GM23338 (cell line): ENCODE results near the gene C19orf47. TPM values are rescaled to one million over a fixed set of nuclear protein-coding genes. Genes with fewer than 3 reads are reported as not detected.

Experiments used
- ATAC-seq: fragments of 200-7000 bp; cut with Tn5 transposase; 3 replicates; pipeline ENCODE4 v1.9.1; 2020
- DNase-seq: peaks from one replicate; pipeline ENCODE4 v3.0.0-alpha.2; 2015; ENCODE audit warnings: low spot score
- H2AFZ ChIP-seq: fragments of 200-600 bp; sonication (generic); 2 replicates; pipeline ENCODE4 v1.8.0; 2016; ENCODE audit warnings: antibody characterized with exemption, mild to moderate bottlenecking, moderate library complexity
- H3F3A ChIP-seq: fragments of 200-600 bp; sonication (generic); replicated peaks from 2 replicates; pipeline ENCODE4 v1.8.0; 2017; ENCODE audit warnings: antibody characterized with exemption, mixed run types, low read depth
- H3K27ac ChIP-seq: fragments of 200-600 bp; sonication (generic); 2 replicates; pipeline ENCODE4 v1.6.1; 2016; ENCODE audit warnings: low read depth
- H3K27me3 ChIP-seq: fragments of 200-600 bp; sonication (generic); 2 replicates; pipeline ENCODE4 v1.8.0; 2016; ENCODE audit warnings: mild to moderate bottlenecking, mixed run types, moderate library complexity; ENCODE audit not compliant: insufficient read depth
- H3K36me3 ChIP-seq: fragments of 200-600 bp; sonication (generic); 2 replicates; pipeline ENCODE4 v1.8.0; 2016; ENCODE audit warnings: mild to moderate bottlenecking; ENCODE audit not compliant: insufficient read depth
- H3K4me1 ChIP-seq: fragments of 200-600 bp; sonication (generic); 2 replicates; pipeline ENCODE4 v1.8.0; 2016; ENCODE audit warnings: mild to moderate bottlenecking, moderate library complexity; ENCODE audit not compliant: insufficient read depth
- H3K4me2 ChIP-seq: fragments of 200-600 bp; sonication (generic); 2 replicates; pipeline ENCODE4 v1.7.1; 2017; ENCODE audit warnings: mixed run types
- H3K4me3 ChIP-seq: fragments of 200-600 bp; sonication (generic); 2 replicates; pipeline ENCODE4 v1.6.1; 2016; ENCODE audit warnings: mixed run types
- H3K79me2 ChIP-seq: fragments of 200-600 bp; sonication (generic); replicated peaks from 2 replicates; pipeline ENCODE4 v1.8.0; 2017; ENCODE audit warnings: mild to moderate bottlenecking; ENCODE audit not compliant: insufficient read depth
- H3K9me2 ChIP-seq: fragments of 200-600 bp; sonication (generic); 2 replicates; pipeline ENCODE4 v1.8.0; 2017; ENCODE audit not compliant: insufficient read depth
- H4K20me1 ChIP-seq: fragments of 200-600 bp; sonication (generic); replicated peaks from 2 replicates; pipeline ENCODE4 v1.8.0; 2017; ENCODE audit warnings: mild to moderate bottlenecking; ENCODE audit not compliant: insufficient read depth
- H3K27ac Mint-ChIP-seq: 2 replicates; pipeline ENCODE4 v1.8.0; 2020; ENCODE audit warnings: inconsistent platforms, mild to moderate bottlenecking, moderate library complexity, mixed read lengths
- H3K27me3 Mint-ChIP-seq: 3 replicates; pipeline ENCODE4 v1.8.0; 2022; ENCODE audit warnings: low read depth, mild to moderate bottlenecking, moderate library complexity, mixed read lengths, inconsistent platforms; ENCODE audit not compliant: insufficient read depth, poor library complexity
- H3K36me3 Mint-ChIP-seq: 3 replicates; pipeline ENCODE4 v1.8.0; 2021; ENCODE audit warnings: low read depth, mild to moderate bottlenecking, inconsistent platforms, moderate library complexity, mixed read lengths
- H3K4me1 Mint-ChIP-seq: 3 replicates; pipeline ENCODE4 v1.8.0; 2020; ENCODE audit warnings: mild to moderate bottlenecking, inconsistent platforms, mixed read lengths
- H3K4me3 Mint-ChIP-seq: 3 replicates; pipeline ENCODE4 v1.8.0; 2021; ENCODE audit warnings: moderate library complexity, mild to moderate bottlenecking, inconsistent platforms, mixed read lengths
- H3K9me3 Mint-ChIP-seq: 3 replicates; pipeline ENCODE4 v1.8.0; 2020; ENCODE audit warnings: moderate library complexity, mild to moderate bottlenecking, inconsistent platforms, mixed read lengths
- CREB1 ChIP-seq: fragments of 250-450 bp; sonication (Bioruptor Pico); IDR thresholded peaks from 2 replicates; pipeline ENCODE4 v1.5.0; 2020; ENCODE audit warnings: low read depth, mild to moderate bottlenecking, moderate library complexity
- JUNB ChIP-seq: IDR thresholded peaks from one replicate; pipeline ENCODE4 v1.6.1; 2016; ENCODE audit warnings: antibody characterized with exemption; ENCODE audit not compliant: unreplicated experiment
- POLR2AphosphoS5 ChIP-seq: IDR thresholded peaks from 2 replicates; pipeline ENCODE4 v1.6.1; 2016; ENCODE audit warnings: antibody characterized with exemption, low read depth
- ZNF114 ChIP-seq: fragments of 250-450 bp; sonication (Bioruptor Pico); IDR thresholded peaks from 2 replicates; pipeline ENCODE4 v1.5.0; 2020; ENCODE audit warnings: mild to moderate bottlenecking, moderate library complexity
- polyA plus RNA-seq: library from polyadenylated mRNA; unstranded; fragments of >200 nt; fragmentation: Nextera tagmentation; extraction: Ambion mirVana; gene quantifications from 2 replicates; pipeline ENCODE4 v1.2.1, GENCODE V29; 2016
- total RNA-seq: library from RNA; depleted of rRNA; stranded (reverse); fragments of >200 nt; shearing (Covaris generic); gene quantifications from 2 replicates; pipeline ENCODE4 v1.2.3, GENCODE V29; 2014
- TF ChIP-seq, protein P1 (sequence below): fragments of 250-450 bp; sonication (Bioruptor Pico); IDR thresholded peaks from 2 replicates; pipeline ENCODE4 v1.5.0; 2020; ENCODE audit warnings: mild to moderate bottlenecking, moderate library complexity

The C19orf47 gene
- total and polyA plus RNA-seq, 2 experiments from 2014 or later, result 13.1 to 26.6 TPM

DNA sequence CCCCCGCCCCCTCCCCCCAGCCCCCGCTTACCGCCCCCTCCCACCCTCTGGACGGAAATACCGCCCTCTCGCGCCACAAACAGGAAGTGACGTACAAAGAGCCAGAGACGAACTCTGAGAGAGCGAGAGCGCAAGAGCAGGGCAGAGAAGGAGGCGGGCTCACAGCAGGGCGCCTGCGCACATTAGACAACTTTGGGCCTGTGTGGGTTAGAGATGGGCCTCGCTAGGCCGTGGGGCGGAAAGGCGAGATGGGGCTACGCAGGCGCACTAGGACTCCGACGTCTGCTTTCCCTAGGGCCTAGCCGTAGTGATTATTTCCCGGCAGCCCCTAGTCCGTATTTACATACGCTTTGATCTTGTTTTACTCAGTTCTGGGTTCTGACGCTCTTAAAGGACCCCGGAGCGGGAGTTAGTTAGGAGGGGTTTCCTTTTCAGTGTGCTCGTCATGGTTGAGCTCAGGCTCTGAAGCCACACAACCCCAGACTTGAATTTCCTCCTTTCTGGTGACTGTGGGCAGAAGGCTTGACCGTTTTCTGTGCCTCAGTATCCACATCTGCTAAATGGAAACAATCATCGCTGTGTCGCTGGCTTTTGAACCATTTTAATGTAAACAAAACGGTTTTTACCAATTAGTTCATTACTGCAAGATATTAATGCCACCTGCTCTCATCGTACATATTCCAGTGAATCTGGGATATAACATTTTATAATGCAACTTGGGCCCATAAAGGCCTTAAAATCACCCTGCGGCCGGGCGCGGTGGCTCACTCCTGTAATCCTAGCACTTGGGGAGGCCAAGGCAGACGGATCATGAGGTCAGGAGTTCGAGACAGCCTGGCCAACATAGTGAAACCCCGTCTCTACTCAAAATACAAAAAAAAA lies 62.6 kb downstream of the C19orf47 start (continued):
- TF ChIP-seq, protein P1, sequence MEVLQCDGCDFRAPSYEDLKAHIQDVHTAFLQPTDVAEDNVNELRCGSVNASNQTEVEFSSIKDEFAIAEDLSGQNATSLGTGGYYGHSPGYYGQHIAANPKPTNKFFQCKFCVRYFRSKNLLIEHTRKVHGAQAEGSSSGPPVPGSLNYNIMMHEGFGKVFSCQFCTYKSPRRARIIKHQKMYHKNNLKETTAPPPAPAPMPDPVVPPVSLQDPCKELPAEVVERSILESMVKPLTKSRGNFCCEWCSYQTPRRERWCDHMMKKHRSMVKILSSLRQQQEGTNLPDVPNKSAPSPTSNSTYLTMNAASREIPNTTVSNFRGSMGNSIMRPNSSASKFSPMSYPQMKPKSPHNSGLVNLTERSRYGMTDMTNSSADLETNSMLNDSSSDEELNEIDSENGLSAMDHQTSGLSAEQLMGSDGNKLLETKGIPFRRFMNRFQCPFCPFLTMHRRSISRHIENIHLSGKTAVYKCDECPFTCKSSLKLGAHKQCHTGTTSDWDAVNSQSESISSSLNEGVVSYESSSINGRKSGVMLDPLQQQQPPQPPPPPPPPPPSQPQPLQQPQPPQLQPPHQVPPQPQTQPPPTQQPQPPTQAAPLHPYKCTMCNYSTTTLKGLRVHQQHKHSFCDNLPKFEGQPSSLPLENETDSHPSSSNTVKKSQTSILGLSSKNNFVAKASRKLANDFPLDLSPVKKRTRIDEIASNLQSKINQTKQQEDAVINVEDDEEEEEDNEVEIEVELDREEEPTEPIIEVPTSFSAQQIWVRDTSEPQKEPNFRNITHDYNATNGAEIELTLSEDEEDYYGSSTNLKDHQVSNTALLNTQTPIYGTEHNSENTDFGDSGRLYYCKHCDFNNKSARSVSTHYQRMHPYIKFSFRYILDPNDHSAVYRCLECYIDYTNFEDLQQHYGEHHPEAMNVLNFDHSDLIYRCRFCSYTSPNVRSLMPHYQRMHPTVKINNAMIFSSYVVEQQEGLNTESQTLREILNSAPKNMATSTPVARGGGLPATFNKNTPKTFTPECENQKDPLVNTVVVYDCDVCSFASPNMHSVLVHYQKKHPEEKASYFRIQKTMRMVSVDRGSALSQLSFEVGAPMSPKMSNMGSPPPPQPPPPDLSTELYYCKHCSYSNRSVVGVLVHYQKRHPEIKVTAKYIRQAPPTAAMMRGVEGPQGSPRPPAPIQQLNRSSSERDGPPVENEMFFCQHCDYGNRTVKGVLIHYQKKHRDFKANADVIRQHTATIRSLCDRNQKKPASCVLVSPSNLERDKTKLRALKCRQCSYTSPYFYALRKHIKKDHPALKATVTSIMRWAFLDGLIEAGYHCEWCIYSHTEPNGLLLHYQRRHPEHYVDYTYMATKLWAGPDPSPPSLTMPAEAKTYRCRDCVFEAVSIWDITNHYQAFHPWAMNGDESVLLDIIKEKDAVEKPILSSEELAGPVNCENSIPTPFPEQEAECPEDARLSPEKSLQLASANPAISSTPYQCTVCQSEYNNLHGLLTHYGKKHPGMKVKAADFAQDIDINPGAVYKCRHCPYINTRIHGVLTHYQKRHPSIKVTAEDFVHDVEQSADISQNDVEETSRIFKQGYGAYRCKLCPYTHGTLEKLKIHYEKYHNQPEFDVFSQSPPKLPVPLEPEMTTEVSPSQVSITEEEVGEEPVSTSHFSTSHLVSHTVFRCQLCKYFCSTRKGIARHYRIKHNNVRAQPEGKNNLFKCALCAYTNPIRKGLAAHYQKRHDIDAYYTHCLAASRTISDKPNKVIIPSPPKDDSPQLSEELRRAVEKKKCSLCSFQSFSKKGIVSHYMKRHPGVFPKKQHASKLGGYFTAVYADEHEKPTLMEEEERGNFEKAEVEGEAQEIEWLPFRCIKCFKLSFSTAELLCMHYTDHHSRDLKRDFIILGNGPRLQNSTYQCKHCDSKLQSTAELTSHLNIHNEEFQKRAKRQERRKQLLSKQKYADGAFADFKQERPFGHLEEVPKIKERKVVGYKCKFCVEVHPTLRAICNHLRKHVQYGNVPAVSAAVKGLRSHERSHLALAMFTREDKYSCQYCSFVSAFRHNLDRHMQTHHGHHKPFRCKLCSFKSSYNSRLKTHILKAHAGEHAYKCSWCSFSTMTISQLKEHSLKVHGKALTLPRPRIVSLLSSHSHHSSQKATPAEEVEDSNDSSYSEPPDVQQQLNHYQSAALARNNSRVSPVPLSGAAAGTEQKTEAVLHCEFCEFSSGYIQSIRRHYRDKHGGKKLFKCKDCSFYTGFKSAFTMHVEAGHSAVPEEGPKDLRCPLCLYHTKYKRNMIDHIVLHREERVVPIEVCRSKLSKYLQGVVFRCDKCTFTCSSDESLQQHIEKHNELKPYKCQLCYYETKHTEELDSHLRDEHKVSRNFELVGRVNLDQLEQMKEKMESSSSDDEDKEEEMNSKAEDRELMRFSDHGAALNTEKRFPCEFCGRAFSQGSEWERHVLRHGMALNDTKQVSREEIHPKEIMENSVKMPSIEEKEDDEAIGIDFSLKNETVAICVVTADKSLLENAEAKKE (CRISPR knock-in tag), result no peak

DNA sequence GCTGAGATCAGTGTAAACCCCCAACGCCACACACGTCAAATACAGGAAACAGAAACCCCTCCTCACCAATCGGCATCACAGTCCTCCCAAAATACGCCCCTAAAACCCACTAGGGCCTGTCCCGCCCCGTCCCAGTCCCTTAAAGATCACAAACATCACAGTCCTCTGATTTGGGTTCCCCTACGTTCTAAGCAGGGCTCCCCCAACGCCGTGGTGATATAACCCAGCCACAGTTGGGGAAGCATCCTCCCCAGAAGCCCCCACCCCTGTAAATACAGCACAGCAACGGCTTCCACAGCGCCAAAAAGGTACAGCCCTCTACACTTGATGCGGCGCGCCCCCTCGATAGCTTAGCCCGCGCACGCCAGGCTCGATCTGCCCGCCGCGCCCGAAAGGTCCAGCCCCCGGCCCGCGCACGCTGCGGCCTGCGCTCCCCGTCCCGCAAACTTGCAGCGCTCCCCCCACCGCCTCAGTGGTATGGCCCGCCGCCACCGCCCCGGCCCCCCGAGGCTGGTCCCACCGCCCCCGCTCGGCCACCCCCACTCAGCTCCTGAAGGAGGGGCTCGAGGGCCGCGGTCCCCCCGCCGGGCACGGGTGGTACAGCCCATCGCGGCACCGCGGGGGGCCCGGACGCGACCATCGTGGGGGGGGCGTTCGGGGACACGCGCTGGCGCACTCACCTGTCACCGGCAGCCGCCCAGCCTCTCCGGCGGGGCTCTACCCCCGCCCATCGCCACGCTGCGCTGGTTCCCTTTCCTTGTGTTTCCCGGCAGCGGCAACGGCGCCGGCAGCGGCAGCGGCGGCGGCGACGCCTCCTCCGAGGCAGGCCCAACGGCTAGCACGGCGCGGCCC lies 63.5 kb downstream of the C19orf47 start, which contains the start of gene AKT2:
Gene AKT2 (minus strand): TSS at position 845 of the 852 bp plus-strand sequence. CDS start 20,078 bp downstream, outside the sequence.
- H3K79me2 ChIP-seq, result peaks cover 50% of the 10 kb centered on the region
- peak; percentile 88 for DNase-seq
- peak within 1 kb of the TSS; percentile 93 for H3K27ac ChIP-seq
- H3K36me3 ChIP-seq, result no peaks in the 10 kb centered on the region
- H3K9me2 ChIP-seq, result no peaks in the 10 kb centered on the region
- no peaks in the 10 kb centered on the region for H4K20me1 ChIP-seq
- Mint-ChIP-seq H3K27me3 (peaks cover 15% of the 10 kb centered on the region), H3K27ac (peak within 1 kb of the TSS; percentile 100), H3K4me3 (peak within 1 kb of the TSS; percentile 92), H3K9me3 (peaks cover 3% of the 10 kb centered on the region; the same call in 2 of the 3 replicates), H3K4me1 (peaks cover 48% of the 10 kb centered on the region), H3K36me3 (no peaks in the 10 kb centered on the region)
- peak within 1 kb of the TSS; percentile 98 for H3K4me2 ChIP-seq
- peaks cover 14% of the 10 kb centered on the region for H3K4me1 ChIP-seq
- H2AFZ ChIP-seq, result peak within 1 kb of the TSS; percentile 91
- no peaks in the 10 kb centered on the region for H3K27me3 ChIP-seq
- H3K4me3 ChIP-seq, result peak within 1 kb of the TSS; percentile 98
- H3F3A ChIP-seq, result peaks cover 12% of the 10 kb centered on the region
- ATAC-seq, result peak; percentile 74
- TF ChIP-seq, protein P1 (CRISPR knock-in tag), result no peak
- no peak for TF ChIP-seq ZNF114 (CRISPR knock-in tag)
- TF ChIP-seq CREB1 (CRISPR knock-in tag), result peak; percentile 45
- no peak for TF ChIP-seq JUNB
- peak; percentile 28 for TF ChIP-seq POLR2AphosphoS5
